GM19372 (cell line): ENCODE measurements around the gene SERPING1.

Experiments
- ATAC-seq: cut with Tn5 transposase; IDR thresholded peaks from one replicate; pipeline ENCODE4 v1.9.1; 2021; ENCODE audit warnings: mild to moderate bottlenecking, low read depth, moderate library complexity; ENCODE audit not compliant: unreplicated experiment

SERPING1 gene

GRCh38 chr11:57635246-57635645 lies 37.8 kb downstream of the SERPING1 start:
- ATAC-seq = no peak

GRCh38 chr11:57637626-57638004 lies 40.1 kb downstream of the SERPING1 start:
- ATAC-seq = no peak

GRCh38 chr11:57638005-57638781 lies 40.7 kb downstream of the SERPING1 start:
- no peak for ATAC-seq

- ATAC-seq = no peak
Measured at GRCh38 chr11:57638811-57639320, 41.4 kb downstream of the SERPING1 start.

- ATAC-seq = no peak
Measured at GRCh38 chr11:57639321-57640067, 42.0 kb downstream of the SERPING1 start.

GRCh38 chr11:57640068-57640800 lies 42.7 kb downstream of the SERPING1 start:
- no peak for ATAC-seq

GRCh38 chr11:57641011-57641807 lies 43.7 kb downstream of the SERPING1 start:
- ATAC-seq = no peak

- no peak for ATAC-seq
Measured at GRCh38 chr11:57643802-57644201, 46.3 kb downstream of the SERPING1 start.

- peak; percentile 66 for ATAC-seq
Measured at GRCh38 chr11:57644748-57645688, 47.5 kb downstream of the SERPING1 start.

- no peak for ATAC-seq
Measured at GRCh38 chr11:57645689-57646085, 48.2 kb downstream of the SERPING1 start.

GRCh38 chr11:57646194-57646798 lies 48.8 kb downstream of the SERPING1 start:
- no peak for ATAC-seq

- ATAC-seq = no peak
Measured at GRCh38 chr11:57646799-57647303, 49.4 kb downstream of the SERPING1 start.

- ATAC-seq = no peak
Measured at GRCh38 chr11:57647372-57647771, 49.9 kb downstream of the SERPING1 start.

- no peak for ATAC-seq
Measured at GRCh38 chr11:57647960-57648800, 50.7 kb downstream of the SERPING1 start.

GRCh38 chr11:57648801-57649735 lies 51.6 kb downstream of the SERPING1 start:
- no peak for ATAC-seq
